ENCODE results near the gene BICD1. TPM values are rescaled to one million over a fixed set of nuclear protein-coding genes. Genes with fewer than 3 reads are reported as not detected.

The BICD1 gene
- total RNA-seq, 1 experiment from 2014 or later, result 9.2 TPM

- Histone ChIP-seq H3K9me2 (replicated peaks; ENCODE audit: low read length) (no peaks in the 10 kb centered on the region), H3K9me3 (ENCODE audit: low read length) (no peaks in the 10 kb centered on the region), H3K4me3 (ENCODE audit: low read length) (no peak overlapping the region), H3K9ac (ENCODE audit: low read length) (no peak overlapping the region), H3K27me3 (ENCODE audit: low read length) (no peaks in the 10 kb centered on the region), H2AFZ (ENCODE audit: low read length) (no peak overlapping the region), H3K27ac (ENCODE audit: low read length) (no peak overlapping the region), H3F3A (ENCODE audit: low read length, unreplicated experiment) (no peaks in the 10 kb centered on the region), H3K36me3 (ENCODE audit: low read depth, low read length) (no peaks in the 10 kb centered on the region), H3K4me2 (ENCODE audit: low read length) (no peak overlapping the region), H4K20me1 (ENCODE audit: low read length) (peaks cover 8% of the 10 kb centered on the region; the same call in 1 of the 2 replicates), H3K4me1 (ENCODE audit: insufficient read depth, low read length) (peaks cover 29% of the 10 kb centered on the region), H3K79me2 (ENCODE audit: low read length) (peaks cover 57% of the 10 kb centered on the region)
- no peak for ATAC-seq
- POLR2A ChIA-PET (ENCODE audit: unreplicated experiment), result no interaction called here
- no TSS peak for BruUV-seq (replicated peaks)
- no peak for DNase-seq
- intact Hi-C loops (cut with micrococcal nuclease), result no loop called here
- CTCF ChIA-PET, result no interaction called here
- TF ChIP-seq CTCF (conservative IDR thresholded peaks at IDR 0.05; ENCODE audit: low read depth, low read length), result no peak
- no peak for TF ChIP-seq EZH2 (IDR thresholded peaks at IDR 0.05; ENCODE audit: low read length, unreplicated experiment)
- no peak for TF ChIP-seq EZH2phosphoT487 (IDR thresholded peaks at IDR 0.05; ENCODE audit: borderline replicate concordance, low read length)
Observed at GRCh38 chr12:32110942-32111341, 4.3 kb downstream of the BICD1 start.

GRCh38 chr12:32115404-32116104, 8.9 kb downstream of the BICD1 start:
- H3K9ac ChIP-seq (ENCODE audit: low read length), result no peak overlapping the region
- peak; percentile 96 for DNase-seq
- peak overlapping the region; percentile 30; the same call in 1 of the 2 replicates for H3K4me3 ChIP-seq (ENCODE audit: low read length)
- H3K79me2 ChIP-seq (ENCODE audit: low read length), result peaks cover 52% of the 10 kb centered on the region
- H3K9me2 ChIP-seq (replicated peaks; ENCODE audit: low read length), result no peaks in the 10 kb centered on the region
- no TSS peak for BruUV-seq (replicated peaks)
- ATAC-seq, result peak; percentile 92
- H3K4me2 ChIP-seq (ENCODE audit: low read length), result peak overlapping the region; percentile 61
- no peak overlapping the region for H2AFZ ChIP-seq (ENCODE audit: low read length)
- H3K9me3 ChIP-seq (ENCODE audit: low read length), result no peaks in the 10 kb centered on the region
- ChIA-PET CTCF (no interaction called here), POLR2A (ENCODE audit: unreplicated experiment) (interaction anchor here (0.7 kb wide), 1 partner anchor 135 kb away, joined by 3 read pairs; no protein-coding TSS in a partner anchor)
- intact Hi-C loops (cut with micrococcal nuclease), result no loop called here
- TF ChIP-seq CTCF (conservative IDR thresholded peaks at IDR 0.05; ENCODE audit: low read depth, low read length) (no peak), EZH2 (IDR thresholded peaks at IDR 0.05; ENCODE audit: low read length, unreplicated experiment) (no peak), EZH2phosphoT487 (IDR thresholded peaks at IDR 0.05; ENCODE audit: borderline replicate concordance, low read length) (no peak)
- no peaks in the 10 kb centered on the region for H3K36me3 ChIP-seq (ENCODE audit: low read depth, low read length)
- H4K20me1 ChIP-seq (ENCODE audit: low read length), result no peaks in the 10 kb centered on the region
- no peaks in the 10 kb centered on the region for H3K27me3 ChIP-seq (ENCODE audit: low read length)
- no peaks in the 10 kb centered on the region for H3F3A ChIP-seq (ENCODE audit: low read length, unreplicated experiment)
- H3K27ac ChIP-seq (ENCODE audit: low read length), result peak overlapping the region; percentile 66
- H3K4me1 ChIP-seq (ENCODE audit: insufficient read depth, low read length), result peaks cover 30% of the 10 kb centered on the region

- intact Hi-C loops (cut with micrococcal nuclease), result no loop called here
- ATAC-seq (no peak), DNase-seq (peak; percentile 51)
- no peaks in the 10 kb centered on the region for H3K36me3 ChIP-seq (ENCODE audit: low read depth, low read length)
- H3K79me2 ChIP-seq (ENCODE audit: low read length), result peaks cover 50% of the 10 kb centered on the region
- CTCF ChIA-PET, result no interaction called here
- no TSS peak for BruUV-seq (replicated peaks)
- no peaks in the 10 kb centered on the region for H3K27me3 ChIP-seq (ENCODE audit: low read length)
- H3K9me2 ChIP-seq (replicated peaks; ENCODE audit: low read length), result no peaks in the 10 kb centered on the region
- H3K4me2 ChIP-seq (ENCODE audit: low read length), result peak overlapping the region; percentile 25; the same call in 1 of the 2 replicates
- TF ChIP-seq EZH2phosphoT487 (IDR thresholded peaks at IDR 0.05; ENCODE audit: borderline replicate concordance, low read length) (no peak), EZH2 (IDR thresholded peaks at IDR 0.05; ENCODE audit: low read length, unreplicated experiment) (no peak), CTCF (conservative IDR thresholded peaks at IDR 0.05; ENCODE audit: low read depth, low read length) (no peak)
- no peak overlapping the region for H2AFZ ChIP-seq (ENCODE audit: low read length)
- POLR2A ChIA-PET (ENCODE audit: unreplicated experiment), result no interaction called here
- H4K20me1 ChIP-seq (ENCODE audit: low read length), result no peaks in the 10 kb centered on the region
- no peak overlapping the region for H3K9ac ChIP-seq (ENCODE audit: low read length)
- H3K4me3 ChIP-seq (ENCODE audit: low read length), result no peak overlapping the region
- no peaks in the 10 kb centered on the region for H3F3A ChIP-seq (ENCODE audit: low read length, unreplicated experiment)
- H3K27ac ChIP-seq (ENCODE audit: low read length), result no peak overlapping the region
- H3K9me3 ChIP-seq (ENCODE audit: low read length), result no peaks in the 10 kb centered on the region
- H3K4me1 ChIP-seq (ENCODE audit: insufficient read depth, low read length), result peaks cover 30% of the 10 kb centered on the region
Observed at GRCh38 chr12:32116897-32117296, 10.2 kb downstream of the BICD1 start.
